ENCODE data around the gene MICAL3.
"Not testable (repeated sequence)": the region's sequence is repeated elsewhere in the genome, so short reads cannot be mapped to it uniquely, and the experiment has no call there.

Gene MICAL3

DNA sequence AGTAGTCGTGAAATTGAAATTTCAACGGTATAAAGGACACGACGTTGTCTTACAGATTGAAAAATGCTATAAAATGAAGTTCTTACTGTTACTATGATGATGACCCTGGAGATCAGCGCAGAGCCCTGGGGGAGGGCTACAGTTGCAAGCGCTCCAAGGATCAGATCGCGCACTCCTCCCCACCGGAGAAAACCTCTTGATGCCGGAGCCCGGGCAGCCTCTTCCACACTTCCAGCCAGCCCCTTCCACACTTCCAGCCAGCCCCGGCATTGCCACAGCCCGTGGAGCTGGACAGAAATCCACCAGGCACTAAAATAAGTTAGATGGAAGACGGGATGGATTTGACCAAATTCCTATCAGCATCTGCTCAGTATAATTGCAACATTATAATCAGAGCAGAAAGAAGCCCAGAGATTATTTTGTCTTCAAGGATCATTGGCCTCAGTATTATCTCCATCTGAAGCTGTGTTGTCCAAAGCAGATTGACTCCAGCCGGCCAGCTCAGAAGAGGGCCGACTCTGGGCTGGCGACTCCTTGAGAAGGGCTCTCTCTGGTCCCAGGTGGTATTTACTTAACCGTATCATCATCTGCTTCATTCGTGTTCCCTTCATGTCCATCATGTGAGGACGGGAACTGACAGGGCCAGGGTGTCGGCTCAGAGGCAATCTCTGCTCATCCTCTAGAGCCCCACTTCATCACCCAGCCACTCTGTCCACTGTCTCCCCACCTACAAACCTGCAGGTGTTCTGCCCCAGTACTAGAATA, 777 bp upstream of the MICAL3 start:
- H3K4me3 ChIP-seq (ENCODE audit: low read depth, low read length), result peak overlapping the region; percentile 63; the same call in 1 of the 2 replicates
- TF ChIP-seq, protein P1, sequence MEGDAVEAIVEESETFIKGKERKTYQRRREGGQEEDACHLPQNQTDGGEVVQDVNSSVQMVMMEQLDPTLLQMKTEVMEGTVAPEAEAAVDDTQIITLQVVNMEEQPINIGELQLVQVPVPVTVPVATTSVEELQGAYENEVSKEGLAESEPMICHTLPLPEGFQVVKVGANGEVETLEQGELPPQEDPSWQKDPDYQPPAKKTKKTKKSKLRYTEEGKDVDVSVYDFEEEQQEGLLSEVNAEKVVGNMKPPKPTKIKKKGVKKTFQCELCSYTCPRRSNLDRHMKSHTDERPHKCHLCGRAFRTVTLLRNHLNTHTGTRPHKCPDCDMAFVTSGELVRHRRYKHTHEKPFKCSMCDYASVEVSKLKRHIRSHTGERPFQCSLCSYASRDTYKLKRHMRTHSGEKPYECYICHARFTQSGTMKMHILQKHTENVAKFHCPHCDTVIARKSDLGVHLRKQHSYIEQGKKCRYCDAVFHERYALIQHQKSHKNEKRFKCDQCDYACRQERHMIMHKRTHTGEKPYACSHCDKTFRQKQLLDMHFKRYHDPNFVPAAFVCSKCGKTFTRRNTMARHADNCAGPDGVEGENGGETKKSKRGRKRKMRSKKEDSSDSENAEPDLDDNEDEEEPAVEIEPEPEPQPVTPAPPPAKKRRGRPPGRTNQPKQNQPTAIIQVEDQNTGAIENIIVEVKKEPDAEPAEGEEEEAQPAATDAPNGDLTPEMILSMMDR (IDR thresholded peaks at IDR 0.05; ENCODE audit: low read depth, low read length), result no peak

DNA sequence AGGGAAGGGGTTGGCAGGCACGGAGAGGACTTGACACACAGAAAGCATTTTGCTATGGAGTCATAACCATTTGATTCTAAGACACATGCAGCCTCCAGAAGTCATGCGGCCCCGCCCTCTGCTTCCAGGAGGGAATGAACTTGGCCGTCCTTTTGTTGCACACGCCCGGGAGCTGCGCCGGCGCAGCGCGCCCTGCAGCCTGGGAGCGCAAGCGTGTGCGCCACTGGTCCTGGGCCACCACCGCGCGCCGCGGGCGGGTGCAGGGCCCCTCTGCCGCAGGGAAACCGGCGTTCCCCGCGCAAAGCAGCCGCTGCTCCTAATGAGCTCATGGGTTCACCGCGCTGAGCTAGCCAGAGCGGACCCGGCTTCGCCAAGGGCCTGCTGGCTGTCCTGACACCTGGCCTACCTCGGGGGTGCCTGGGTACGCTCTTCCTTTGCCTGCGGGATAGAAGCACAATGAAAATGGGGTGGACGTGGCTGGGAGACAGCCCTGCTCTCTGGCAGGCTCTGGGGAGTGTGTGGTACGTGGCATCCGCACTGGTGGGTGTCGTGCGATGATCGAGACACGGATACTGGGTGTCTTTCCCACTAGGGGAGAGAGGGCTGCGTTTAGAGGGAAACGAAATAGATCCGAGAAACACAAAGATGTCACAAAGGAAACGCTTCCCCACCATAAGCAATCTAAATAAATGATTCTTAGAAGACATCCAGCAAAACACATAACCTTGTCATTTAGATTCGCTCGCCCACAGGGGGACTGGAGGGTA, 669 bp downstream of the MICAL3 start:
- TF ChIP-seq, protein P1 (IDR thresholded peaks at IDR 0.05; ENCODE audit: low read depth, low read length), result no peak
- peak overlapping the region; percentile 63 for H3K4me3 ChIP-seq (ENCODE audit: low read depth, low read length)

DNA sequence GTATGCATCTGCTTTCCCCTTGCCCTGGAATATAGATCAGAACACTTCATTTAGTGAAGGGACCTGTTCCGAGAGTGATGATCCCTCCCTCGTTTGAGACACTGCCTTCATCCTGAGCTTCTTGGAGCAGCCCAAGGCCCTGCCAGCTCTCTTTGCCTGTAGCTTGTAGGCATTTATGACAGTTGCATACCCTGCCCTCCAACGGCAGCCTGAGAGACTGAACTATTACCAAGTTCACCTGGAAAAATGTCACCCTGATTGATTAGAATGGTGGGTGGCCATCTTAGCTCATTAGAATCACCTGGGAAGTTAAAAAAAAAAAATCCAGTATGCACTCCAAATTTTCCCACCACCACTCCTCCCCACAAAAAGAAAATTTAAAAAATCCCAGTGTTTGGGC, 1.5 kb downstream of the MICAL3 start:
- TF ChIP-seq, protein P1 (IDR thresholded peaks at IDR 0.05; ENCODE audit: low read depth, low read length), result no peak
- H3K4me3 ChIP-seq (ENCODE audit: low read depth, low read length), result no peak overlapping the region

DNA sequence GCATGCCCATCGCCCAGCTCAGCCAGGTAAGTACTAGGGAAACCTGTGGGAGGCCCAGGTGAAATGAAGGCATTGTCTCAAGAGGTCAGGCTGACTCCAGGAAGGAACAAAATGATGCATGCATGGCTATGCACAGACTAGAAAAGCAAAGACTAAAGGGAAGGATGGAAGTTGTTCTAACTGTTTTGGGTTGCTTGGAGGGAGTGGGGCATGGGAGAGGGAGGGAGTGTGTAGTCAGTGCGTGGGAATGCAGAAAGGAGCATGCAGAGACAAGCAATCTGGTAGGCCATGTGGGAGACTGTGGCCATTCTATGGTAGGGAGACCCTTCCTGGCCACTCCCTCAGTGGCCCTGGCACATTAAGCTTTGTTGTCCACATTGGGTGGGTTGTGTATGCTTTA, 2.9 kb downstream of the MICAL3 start:
- TF ChIP-seq, protein P1 (IDR thresholded peaks at IDR 0.05; ENCODE audit: low read depth, low read length), result no peak
- H3K4me3 ChIP-seq (ENCODE audit: low read depth, low read length), result no peak overlapping the region

DNA sequence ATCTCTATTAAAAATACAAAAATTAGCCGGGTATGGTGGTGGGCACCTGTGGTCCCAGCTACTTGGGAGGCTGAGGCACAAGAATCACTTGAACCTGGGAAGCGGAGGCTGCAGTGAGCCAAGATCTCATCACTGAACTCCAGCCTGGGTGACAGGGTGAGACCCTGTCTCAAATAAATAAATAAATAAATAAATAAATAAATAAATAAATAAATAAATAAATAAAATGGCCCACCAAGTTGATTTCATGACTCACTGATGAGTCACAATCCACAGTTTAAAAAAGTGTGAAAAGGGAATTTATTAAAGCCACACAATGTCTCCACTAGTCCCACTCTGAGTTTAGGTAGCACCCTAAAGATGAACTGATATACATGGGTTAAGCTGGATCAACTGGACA, 3.6 kb downstream of the MICAL3 start:
- H3K4me3 ChIP-seq (ENCODE audit: low read depth, low read length), result not testable (repeated sequence)

DNA sequence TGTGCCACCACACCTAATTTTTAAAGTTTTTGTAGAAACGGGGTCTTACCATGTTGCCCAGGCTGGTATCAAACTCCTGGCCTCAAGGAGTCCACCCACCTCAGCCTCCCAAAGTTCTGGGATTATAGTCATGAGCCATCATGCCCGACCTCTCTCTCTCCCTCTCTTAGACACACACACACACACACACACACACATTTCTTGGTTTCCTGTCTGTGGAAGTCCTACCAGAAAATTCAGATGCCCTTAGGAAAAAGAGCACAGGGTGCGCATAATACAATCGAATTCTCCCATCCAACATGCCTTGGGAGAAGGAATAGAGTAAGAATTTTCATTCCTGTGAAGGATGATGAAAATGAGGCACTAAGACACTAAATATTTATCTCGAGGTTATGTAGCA, 10.4 kb downstream of the MICAL3 start:
- TF ChIP-seq, protein P1 (IDR thresholded peaks at IDR 0.05; ENCODE audit: low read depth, low read length), result no peak
- no peak overlapping the region for H3K4me3 ChIP-seq (ENCODE audit: low read depth, low read length)

DNA sequence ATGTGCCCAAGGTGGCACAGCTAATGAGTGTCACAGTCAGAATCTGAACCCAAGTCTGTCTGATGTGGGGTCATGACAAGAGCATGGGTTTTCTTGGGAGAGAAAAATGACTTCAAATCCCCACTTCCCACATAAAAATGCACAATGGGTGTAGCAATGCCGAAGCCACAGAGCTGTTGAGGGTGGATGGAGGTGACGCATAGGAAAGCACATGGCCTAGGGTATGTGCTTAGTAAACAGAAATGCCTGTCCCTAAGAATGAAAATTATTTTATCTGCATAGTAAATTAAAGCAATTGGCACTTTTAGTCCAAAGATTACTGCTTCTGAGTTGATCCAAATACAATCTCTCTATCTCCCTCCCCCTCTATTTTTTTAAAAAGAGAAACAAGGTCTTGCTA, 10.9 kb downstream of the MICAL3 start:
- TF ChIP-seq, protein P1 (IDR thresholded peaks at IDR 0.05; ENCODE audit: low read depth, low read length), result no peak
- no peak overlapping the region for H3K4me3 ChIP-seq (ENCODE audit: low read depth, low read length)

All from WI38 (cell line).